ENCODE measurements around the gene BGLAP. TPM values are rescaled to one million over a fixed set of nuclear protein-coding genes. Genes with fewer than 3 reads are reported as not detected.
A peak's percentile ranks its signal among the peaks of the same experiment; 100 is the strongest.

Gene BGLAP
- total RNA-seq, 1 donor from 2014 or later = 0.66 TPM

DNA sequence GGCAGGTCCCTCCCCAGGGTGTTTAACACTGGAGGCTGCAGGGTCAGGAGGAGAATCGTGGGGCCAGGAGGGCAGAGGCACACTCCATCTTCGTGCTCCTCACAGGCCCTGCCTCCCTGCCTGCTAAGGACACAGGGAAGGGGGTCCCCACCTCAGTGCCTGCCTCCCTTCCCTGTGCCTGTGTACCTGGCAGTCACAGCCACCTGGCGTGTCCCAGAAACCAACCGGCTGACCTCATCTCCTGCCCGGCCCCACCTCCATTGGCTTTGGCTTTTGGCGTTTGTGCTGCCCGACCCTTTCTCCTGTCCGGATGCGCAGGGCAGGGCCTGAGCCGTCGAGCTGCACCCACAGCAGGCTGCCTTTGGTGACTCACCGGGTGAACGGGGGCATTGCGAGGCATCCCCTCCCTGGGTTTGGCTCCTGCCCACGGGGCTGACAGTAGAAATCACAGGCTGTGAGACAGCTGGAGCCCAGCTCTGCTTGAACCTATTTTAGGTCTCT lies 623 bp upstream of the BGLAP start:
- Mint-ChIP-seq H3K36me3 (ENCODE audit: low read depth, unreplicated experiment) (peaks cover 11% of the 10 kb centered on the region), H3K4me3 (ENCODE audit: unreplicated experiment) (no peak overlapping the region), H3K4me1 (ENCODE audit: low read depth, unreplicated experiment) (no peaks in the 10 kb centered on the region), H3K27ac (ENCODE audit: unreplicated experiment) (no peak overlapping the region), H3K9me3 (ENCODE audit: unreplicated experiment) (no peaks in the 10 kb centered on the region), H3K27me3 (ENCODE audit: low read depth, unreplicated experiment) (peaks cover 5% of the 10 kb centered on the region)
- H3K4me1 ChIP-seq (ENCODE audit: insufficient read depth, low read length) = peaks cover 23% of the 10 kb centered on the region
- H3K79me2 ChIP-seq (ENCODE audit: insufficient read depth, low read length) = no peaks in the 10 kb centered on the region
- H3K27me3 ChIP-seq (ENCODE audit: insufficient read depth, low read length) = peaks cover 2% of the 10 kb centered on the region
- DNase-seq (ENCODE audit: low read depth) = peak; percentile 46
- H3K4me2 ChIP-seq (ENCODE audit: low read length) = peak overlapping the region; percentile 57
- no peak overlapping the region for H3K4me3 ChIP-seq (ENCODE audit: insufficient read depth, low read depth, low read length)
- peaks cover 3% of the 10 kb centered on the region for H4K20me1 ChIP-seq (ENCODE audit: insufficient read depth, low read length)
- peak overlapping the region; percentile 45 for H3K9ac ChIP-seq (ENCODE audit: low read length)
- no peak for TF ChIP-seq EZH2 (IDR thresholded peaks at IDR 0.05; ENCODE audit: insufficient read depth, low read length)
- TF ChIP-seq, protein P1, sequence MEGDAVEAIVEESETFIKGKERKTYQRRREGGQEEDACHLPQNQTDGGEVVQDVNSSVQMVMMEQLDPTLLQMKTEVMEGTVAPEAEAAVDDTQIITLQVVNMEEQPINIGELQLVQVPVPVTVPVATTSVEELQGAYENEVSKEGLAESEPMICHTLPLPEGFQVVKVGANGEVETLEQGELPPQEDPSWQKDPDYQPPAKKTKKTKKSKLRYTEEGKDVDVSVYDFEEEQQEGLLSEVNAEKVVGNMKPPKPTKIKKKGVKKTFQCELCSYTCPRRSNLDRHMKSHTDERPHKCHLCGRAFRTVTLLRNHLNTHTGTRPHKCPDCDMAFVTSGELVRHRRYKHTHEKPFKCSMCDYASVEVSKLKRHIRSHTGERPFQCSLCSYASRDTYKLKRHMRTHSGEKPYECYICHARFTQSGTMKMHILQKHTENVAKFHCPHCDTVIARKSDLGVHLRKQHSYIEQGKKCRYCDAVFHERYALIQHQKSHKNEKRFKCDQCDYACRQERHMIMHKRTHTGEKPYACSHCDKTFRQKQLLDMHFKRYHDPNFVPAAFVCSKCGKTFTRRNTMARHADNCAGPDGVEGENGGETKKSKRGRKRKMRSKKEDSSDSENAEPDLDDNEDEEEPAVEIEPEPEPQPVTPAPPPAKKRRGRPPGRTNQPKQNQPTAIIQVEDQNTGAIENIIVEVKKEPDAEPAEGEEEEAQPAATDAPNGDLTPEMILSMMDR (IDR thresholded peaks at IDR 0.05; ENCODE audit: insufficient read depth, low read depth, low read length) = no peak
- no peak overlapping the region for H3K27ac ChIP-seq (ENCODE audit: low read depth, low read length)
- H3K36me3 ChIP-seq (ENCODE audit: insufficient read depth, low read length) = no peaks in the 10 kb centered on the region
- no peak for FAIRE-seq
- no peaks in the 10 kb centered on the region for H3K9me3 ChIP-seq (ENCODE audit: insufficient read depth, low read depth, low read length)
- H2AFZ ChIP-seq (ENCODE audit: low read depth, low read length) = no peak overlapping the region

DNA sequence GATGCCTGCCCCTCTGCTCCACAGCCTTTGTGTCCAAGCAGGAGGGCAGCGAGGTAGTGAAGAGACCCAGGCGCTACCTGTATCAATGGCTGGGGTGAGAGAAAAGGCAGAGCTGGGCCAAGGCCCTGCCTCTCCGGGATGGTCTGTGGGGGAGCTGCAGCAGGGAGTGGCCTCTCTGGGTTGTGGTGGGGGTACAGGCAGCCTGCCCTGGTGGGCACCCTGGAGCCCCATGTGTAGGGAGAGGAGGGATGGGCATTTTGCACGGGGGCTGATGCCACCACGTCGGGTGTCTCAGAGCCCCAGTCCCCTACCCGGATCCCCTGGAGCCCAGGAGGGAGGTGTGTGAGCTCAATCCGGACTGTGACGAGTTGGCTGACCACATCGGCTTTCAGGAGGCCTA lies 754 bp downstream of the BGLAP start:
- H2AFZ ChIP-seq (ENCODE audit: low read depth, low read length) = no peak overlapping the region
- H3K79me2 ChIP-seq (ENCODE audit: insufficient read depth, low read length) = no peaks in the 10 kb centered on the region
- H3K4me3 ChIP-seq (ENCODE audit: insufficient read depth, low read depth, low read length) = no peak overlapping the region
- no peaks in the 10 kb centered on the region for H3K9me3 ChIP-seq (ENCODE audit: insufficient read depth, low read depth, low read length)
- Mint-ChIP-seq H3K4me1 (ENCODE audit: low read depth, unreplicated experiment) (no peaks in the 10 kb centered on the region), H3K27ac (ENCODE audit: unreplicated experiment) (no peak overlapping the region), H3K4me3 (ENCODE audit: unreplicated experiment) (no peak overlapping the region), H3K36me3 (ENCODE audit: low read depth, unreplicated experiment) (peaks cover 7% of the 10 kb centered on the region), H3K27me3 (ENCODE audit: low read depth, unreplicated experiment) (peaks cover 5% of the 10 kb centered on the region), H3K9me3 (ENCODE audit: unreplicated experiment) (no peaks in the 10 kb centered on the region)
- no peak overlapping the region for H3K9ac ChIP-seq (ENCODE audit: low read length)
- H3K4me1 ChIP-seq (ENCODE audit: insufficient read depth, low read length) = peaks cover 24% of the 10 kb centered on the region
- no peak for TF ChIP-seq EZH2 (IDR thresholded peaks at IDR 0.05; ENCODE audit: insufficient read depth, low read length)
- TF ChIP-seq, protein P1 (IDR thresholded peaks at IDR 0.05; ENCODE audit: insufficient read depth, low read depth, low read length) = no peak
- H4K20me1 ChIP-seq (ENCODE audit: insufficient read depth, low read length) = peaks cover 3% of the 10 kb centered on the region
- no peak overlapping the region for H3K27ac ChIP-seq (ENCODE audit: low read depth, low read length)
- peaks cover 2% of the 10 kb centered on the region for H3K27me3 ChIP-seq (ENCODE audit: insufficient read depth, low read length)
- DNase-seq (ENCODE audit: low read depth) = no peak
- H3K4me2 ChIP-seq (ENCODE audit: low read length) = no peak overlapping the region
- H3K36me3 ChIP-seq (ENCODE audit: insufficient read depth, low read length) = no peaks in the 10 kb centered on the region
- FAIRE-seq = no peak

DNA sequence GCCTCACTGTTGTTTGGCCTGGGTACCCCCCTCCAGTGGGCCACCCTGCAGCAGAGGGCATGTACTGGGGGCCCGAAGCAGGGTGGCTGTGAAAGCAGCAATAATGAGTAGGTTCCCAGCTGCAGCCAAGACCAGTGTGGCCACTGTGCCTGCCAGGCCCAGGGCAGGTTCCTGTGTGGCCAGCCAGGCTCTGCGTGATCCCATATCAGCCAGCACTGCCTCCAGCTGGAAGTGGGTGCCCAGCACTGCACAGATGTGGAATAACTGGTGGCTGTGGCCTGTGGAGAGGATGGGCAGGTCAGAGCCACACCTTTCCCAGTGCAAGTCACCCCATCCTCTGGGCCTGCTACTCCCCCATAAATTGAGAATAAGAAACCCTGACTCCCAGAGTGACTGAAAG lies 2.1 kb downstream of the BGLAP start:
- Histone ChIP-seq H3K9ac (ENCODE audit: low read length) (no peak overlapping the region), H3K4me3 (ENCODE audit: insufficient read depth, low read depth, low read length) (no peak overlapping the region), H3K9me3 (ENCODE audit: insufficient read depth, low read depth, low read length) (no peaks in the 10 kb centered on the region), H2AFZ (ENCODE audit: low read depth, low read length) (no peak overlapping the region), H3K4me2 (ENCODE audit: low read length) (no peak overlapping the region), H3K79me2 (ENCODE audit: insufficient read depth, low read length) (no peaks in the 10 kb centered on the region), H3K27ac (ENCODE audit: low read depth, low read length) (no peak overlapping the region), H4K20me1 (ENCODE audit: insufficient read depth, low read length) (peaks cover 7% of the 10 kb centered on the region), H3K4me1 (ENCODE audit: insufficient read depth, low read length) (peaks cover 26% of the 10 kb centered on the region), H3K27me3 (ENCODE audit: insufficient read depth, low read length) (peaks cover 2% of the 10 kb centered on the region), H3K36me3 (ENCODE audit: insufficient read depth, low read length) (peaks cover 3% of the 10 kb centered on the region)
- Mint-ChIP-seq H3K4me3 (ENCODE audit: unreplicated experiment) (no peak overlapping the region), H3K9me3 (ENCODE audit: unreplicated experiment) (no peaks in the 10 kb centered on the region), H3K27ac (ENCODE audit: unreplicated experiment) (no peak overlapping the region), H3K27me3 (ENCODE audit: low read depth, unreplicated experiment) (peaks cover 5% of the 10 kb centered on the region), H3K4me1 (ENCODE audit: low read depth, unreplicated experiment) (peaks cover 1% of the 10 kb centered on the region), H3K36me3 (ENCODE audit: low read depth, unreplicated experiment) (peaks cover 3% of the 10 kb centered on the region)
- FAIRE-seq (no peak), DNase-seq (ENCODE audit: low read depth) (no peak)
- no peak for TF ChIP-seq EZH2 (IDR thresholded peaks at IDR 0.05; ENCODE audit: insufficient read depth, low read length)
- TF ChIP-seq, protein P1 (IDR thresholded peaks at IDR 0.05; ENCODE audit: insufficient read depth, low read depth, low read length) = no peak
